ENCODE data around the gene AHCTF1. TPM values are rescaled to one million over a fixed set of nuclear protein-coding genes. Genes with fewer than 3 reads are reported as not detected.

AHCTF1 gene
- total and polyA plus RNA-seq, 2 of the 8 experiments (the other 6 are each of a cell fraction or from before 2014, with no cell fraction given) = 7.9 to 44.5 TPM

DNA sequence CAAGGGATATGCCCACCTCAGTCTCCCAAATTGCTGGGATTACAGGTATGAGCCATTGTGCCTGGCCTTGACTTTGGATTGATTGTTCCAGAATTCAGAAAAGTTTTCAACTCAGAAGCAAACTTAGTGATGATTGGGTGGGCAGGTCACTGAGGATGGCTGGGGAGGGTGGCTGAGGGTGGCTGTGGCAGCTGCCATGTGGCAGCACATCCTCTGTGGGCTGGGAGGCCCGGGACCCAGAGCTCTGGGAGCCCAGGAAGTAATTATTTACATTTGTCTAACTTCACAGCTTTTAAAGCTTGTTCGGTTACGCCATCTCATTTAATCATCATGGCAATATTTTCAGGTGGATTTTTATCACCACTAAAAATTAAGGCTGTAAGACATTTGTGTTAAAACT is 131.4 kb downstream of the AHCTF1 start (continued):
- no peak for TF ChIP-seq EP300 (IDR thresholded peaks at IDR 0.05; ENCODE audit: borderline replicate concordance in 1 of 2, low read depth in 2 of 2, low read length in 2 of 2)
- no peak for TF ChIP-seq CBX5 (IDR thresholded peaks at IDR 0.05; ENCODE audit: low read depth, low read length)
- TF ChIP-seq RXRA (IDR thresholded peaks at IDR 0.05; ENCODE audit: insufficient read depth, low read depth, low read length) = no peak
- no peak for TF ChIP-seq JUND (IDR thresholded peaks at IDR 0.05; ENCODE audit: low read length)
- TF ChIP-seq CHD2 (IDR thresholded peaks at IDR 0.05; ENCODE audit: low read length) = no peak
- no peak for TF ChIP-seq YY1 (IDR thresholded peaks at IDR 0.05; ENCODE audit: low read depth, low read length)
- TF ChIP-seq, protein P1, sequence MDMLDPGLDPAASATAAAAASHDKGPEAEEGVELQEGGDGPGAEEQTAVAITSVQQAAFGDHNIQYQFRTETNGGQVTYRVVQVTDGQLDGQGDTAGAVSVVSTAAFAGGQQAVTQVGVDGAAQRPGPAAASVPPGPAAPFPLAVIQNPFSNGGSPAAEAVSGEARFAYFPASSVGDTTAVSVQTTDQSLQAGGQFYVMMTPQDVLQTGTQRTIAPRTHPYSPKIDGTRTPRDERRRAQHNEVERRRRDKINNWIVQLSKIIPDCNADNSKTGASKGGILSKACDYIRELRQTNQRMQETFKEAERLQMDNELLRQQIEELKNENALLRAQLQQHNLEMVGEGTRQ (IDR thresholded peaks at IDR 0.05; ENCODE audit: low read length) = no peak
- no peak for TF ChIP-seq POU5F1 (IDR thresholded peaks at IDR 0.05; ENCODE audit: low read depth, low read length)
